NCI-H1048 (cell line): ENCODE data around the gene CACNA1F.

ENCODE experiments used
- DNase-seq: peaks from one replicate; lab custom pipeline; 2025; lab: John Stamatoyannopoulos, UW

The CACNA1F gene

DNA sequence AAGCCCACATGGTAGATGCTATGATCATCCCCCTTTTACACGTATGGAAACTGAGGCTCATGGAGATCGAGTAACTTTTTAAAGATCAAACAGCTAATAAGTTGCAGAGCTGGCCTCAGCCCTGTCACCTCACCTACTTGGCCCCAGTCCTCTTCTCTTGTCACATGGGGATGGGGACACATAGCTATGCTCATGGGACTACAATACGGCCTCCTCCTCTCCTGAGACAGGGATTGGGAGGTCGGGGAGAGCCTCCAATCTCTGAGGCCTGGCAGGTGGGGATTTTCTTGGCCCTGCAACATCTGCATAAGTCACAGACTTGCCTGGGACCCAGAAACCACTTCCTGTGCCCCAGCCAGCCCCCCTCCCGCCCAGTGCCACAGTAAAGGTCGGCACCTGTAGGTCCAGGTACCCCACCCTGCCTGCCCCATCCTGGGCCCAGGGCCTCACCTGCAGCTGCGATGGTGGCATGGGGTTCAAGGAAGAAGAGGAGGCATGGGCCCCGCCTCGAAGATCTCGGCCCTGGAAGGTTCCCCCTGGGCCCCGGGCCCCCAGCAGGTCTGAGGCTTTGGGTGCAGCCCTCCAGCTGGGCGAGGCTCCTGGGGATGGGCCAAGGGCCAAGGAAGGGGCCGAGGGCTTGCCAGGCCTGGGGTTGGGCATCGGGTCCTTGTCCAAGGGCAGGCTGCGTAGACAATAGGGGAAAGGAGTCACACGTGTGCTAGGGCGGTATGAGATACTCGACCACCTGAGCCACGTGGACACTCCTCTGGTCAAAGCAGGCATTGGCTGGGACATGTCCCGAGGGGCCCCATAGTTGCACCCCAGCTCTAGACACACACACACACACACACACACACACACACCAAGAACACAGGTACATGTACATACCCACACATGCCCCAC lies 25.0 kb upstream of the CACNA1F start:
- DNase-seq: no peak

GRCh38 chrX:49257074-49257790 lies 24.1 kb upstream of the CACNA1F start:
- no peak for DNase-seq

- DNase-seq: no peak
These were observed 23.3 kb upstream of the CACNA1F start for GRCh38 chrX:49256268-49256995.

DNA sequence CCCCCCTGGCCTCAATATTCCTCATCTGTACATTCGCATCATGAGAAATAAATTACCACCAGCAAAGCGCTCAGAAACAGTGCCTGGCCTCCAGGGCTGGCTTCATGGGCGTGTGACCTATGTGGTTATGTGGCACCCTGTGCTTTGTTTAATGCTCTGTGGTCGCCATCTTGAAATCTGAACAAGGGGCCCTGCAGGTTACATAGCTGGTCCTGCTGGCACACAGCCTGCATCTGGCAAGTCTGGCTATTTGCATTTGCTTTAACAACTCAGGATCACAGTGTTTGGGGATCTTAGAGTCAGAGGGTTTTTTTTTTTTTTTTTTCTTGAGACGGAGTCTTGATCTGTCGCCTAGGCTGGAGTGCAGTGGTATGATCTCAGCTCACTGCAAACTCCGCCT lies 21.5 kb upstream of the CACNA1F start:
- no peak for DNase-seq

GRCh38 chrX:49251325-49251724 lies 18.2 kb upstream of the CACNA1F start:
- no peak for DNase-seq

DNA sequence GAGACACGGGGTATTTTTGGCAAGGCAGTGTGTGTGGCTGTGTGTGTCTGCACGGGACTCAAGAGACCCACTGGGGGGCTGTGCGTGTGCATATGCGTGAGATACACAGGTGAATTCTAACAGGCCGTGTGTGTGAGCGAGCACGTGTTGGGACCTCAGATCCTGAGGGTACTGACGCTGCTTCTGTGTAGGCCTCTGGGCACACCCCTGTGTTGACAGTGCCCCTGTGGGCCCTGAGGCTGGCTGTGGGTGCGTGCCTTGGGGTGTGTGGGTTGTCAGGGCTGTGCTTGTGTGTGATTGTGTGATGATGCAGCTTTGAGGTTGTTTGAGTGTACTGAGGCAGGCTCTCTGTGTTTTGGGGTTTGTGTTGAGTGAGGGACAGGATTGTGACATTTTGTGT lies 17.4 kb upstream of the CACNA1F start:
- no peak for DNase-seq

- DNase-seq: no peak
These were observed 16.9 kb upstream of the CACNA1F start for GRCh38 chrX:49250066-49250465.

- DNase-seq: no peak
These were observed 16.5 kb upstream of the CACNA1F start for GRCh38 chrX:49249616-49250015.

DNA sequence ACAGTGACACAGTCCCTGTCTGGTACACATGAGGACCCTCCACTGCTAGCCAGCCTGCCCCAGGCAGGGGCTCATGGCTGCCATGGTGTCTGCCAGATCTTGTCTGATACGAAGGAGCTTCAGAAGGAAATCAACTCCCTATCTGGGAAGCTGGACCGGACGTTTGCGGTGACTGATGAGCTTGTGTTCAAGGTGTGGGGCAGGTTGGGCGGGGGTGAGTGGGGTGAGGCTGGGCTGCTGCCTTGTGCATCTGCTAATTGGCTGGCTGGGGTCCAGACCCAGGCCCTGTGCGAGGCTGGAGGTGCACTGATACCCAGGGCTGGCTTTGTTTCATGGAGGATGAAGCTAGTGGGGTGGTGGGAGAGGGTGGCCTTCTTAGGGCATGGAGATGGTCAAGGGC lies 15.9 kb upstream of the CACNA1F start:
- DNase-seq: no peak

DNA sequence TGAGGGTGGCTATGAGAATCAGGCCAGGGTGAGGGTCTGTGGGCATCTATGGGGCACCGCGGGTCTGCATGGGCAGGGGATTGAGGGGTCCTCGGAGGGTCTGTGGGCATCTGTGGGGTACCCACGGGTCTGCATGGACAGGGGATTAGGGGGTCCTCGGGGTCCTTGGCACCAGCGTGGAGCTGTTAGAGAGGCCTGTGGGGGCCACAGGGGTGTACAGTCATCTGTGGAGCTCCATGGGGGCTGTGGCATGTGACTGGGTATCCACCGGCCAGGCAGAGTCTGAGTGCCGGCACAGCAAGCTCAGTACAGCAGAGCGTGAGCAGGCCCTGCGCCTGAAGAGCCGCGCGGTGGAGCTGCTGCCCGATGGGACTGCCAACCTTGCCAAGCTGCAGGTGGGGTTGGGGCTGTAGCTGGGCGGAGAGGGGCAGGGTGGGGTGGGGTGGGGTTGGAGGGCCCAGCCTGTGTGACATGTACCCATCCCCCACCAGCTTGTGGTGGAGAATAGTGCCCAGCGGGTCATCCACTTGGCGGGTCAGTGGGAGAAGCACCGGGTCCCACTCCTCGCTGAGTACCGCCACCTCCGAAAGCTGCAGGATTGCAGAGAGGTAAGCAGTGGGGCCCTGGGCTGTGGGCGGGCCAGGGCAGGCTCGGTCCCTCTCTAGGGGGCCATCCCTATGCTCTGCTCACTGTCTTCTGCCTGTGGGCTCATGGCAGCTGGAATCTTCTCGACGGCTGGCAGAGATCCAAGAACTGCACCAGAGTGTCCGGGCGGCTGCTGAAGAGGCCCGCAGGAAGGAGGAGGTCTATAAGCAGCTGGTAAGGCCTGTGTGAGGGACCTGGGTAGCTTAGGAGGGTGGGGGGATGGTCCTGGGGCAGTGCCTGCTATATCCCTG lies 15.0 kb upstream of the CACNA1F start:
- no peak for DNase-seq

- DNase-seq: no peak
These were observed 14.2 kb upstream of the CACNA1F start for GRCh38 chrX:49247346-49247745.

DNA sequence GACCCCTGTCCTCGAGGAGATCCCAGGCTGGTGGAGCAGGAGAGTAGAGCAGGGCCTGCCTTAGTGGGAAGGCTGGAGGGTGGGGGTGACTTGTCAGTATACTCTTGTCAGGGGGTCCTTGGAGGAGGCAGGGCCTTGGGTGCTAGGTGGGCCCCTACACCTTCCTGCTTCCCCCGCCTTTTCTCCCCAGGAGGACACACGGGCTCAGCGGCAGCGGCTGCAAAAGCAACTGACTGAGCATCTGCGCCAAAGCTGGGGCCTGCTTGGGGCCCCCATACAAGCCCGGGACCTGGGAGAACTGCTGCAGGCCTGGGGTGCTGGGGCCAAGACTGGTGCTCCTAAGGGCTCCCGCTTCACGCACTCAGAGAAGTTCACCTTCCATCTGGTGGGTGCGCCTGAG lies 13.4 kb upstream of the CACNA1F start:
- no peak for DNase-seq

GRCh38 chrX:49244207-49244606 lies 11.1 kb upstream of the CACNA1F start:
- no peak for DNase-seq

DNA sequence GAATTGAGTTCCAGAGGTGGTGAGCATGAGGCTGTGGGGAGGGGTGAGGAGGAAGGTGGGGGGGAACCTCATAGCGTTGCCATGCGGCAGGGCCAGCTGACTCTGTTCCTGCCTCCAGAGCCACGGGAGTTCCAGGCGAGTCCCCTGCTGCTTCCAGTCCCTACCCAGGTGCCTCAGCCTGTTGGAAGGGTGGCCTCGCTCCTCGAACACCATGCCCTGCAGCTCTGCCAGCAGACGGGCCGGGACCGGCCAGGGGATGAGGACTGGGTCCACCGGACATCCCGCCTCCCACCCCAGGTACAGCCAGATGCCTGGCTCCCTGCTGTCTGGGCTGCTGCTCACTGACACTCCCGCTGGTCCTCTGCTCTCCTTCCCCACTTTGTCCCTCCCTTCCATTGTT lies 10.0 kb upstream of the CACNA1F start:
- no peak for DNase-seq

DNA sequence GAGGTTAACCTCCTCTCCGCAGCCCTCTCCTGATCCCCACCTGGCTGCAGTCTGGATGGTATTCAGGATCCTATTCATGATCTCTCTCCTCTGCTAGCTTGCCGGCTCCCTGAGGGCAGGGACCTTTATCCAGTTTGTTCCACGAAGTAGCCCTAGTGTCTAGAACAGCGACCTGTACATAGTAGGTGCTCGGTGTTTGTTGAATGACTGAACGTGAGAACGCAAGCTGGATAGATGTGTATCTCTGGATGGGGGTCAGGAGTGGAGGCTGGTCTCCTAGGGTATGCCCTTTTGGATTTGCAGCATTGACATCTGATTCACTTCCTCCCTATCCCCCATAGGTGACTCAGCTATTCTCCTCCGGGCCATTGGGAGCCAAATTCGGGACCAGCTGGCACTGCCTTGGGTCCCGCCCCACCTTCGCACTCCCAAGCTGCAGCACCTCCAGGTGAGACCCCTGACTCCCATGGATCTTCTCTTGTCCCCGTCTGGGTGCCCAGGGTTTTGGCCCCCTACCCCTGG lies 9.5 kb upstream of the CACNA1F start:
- DNase-seq: no peak

DNA sequence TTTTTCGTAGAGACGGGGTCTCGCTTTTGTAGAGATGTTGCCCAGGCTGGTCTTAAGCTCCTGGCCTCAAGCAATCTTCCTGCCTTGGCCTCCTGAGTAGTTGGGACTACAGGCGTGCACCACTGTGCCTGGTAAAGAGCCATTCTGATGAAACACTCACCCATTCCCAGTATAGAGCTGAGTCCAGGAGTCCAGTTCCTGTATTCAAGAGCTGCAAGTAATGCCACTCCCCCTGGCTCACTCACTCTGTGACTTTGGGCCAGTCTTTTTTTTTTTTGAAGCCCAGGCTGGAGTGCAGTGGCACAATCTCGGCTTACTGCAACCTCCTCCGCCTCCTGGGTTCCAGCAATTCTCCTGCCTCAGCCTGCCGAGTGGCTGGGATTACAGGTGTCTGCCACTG lies 5.6 kb upstream of the CACNA1F start:
- no peak for DNase-seq

- DNase-seq: no peak
These were observed 3.9 kb upstream of the CACNA1F start for GRCh38 chrX:49237060-49237459.

DNA sequence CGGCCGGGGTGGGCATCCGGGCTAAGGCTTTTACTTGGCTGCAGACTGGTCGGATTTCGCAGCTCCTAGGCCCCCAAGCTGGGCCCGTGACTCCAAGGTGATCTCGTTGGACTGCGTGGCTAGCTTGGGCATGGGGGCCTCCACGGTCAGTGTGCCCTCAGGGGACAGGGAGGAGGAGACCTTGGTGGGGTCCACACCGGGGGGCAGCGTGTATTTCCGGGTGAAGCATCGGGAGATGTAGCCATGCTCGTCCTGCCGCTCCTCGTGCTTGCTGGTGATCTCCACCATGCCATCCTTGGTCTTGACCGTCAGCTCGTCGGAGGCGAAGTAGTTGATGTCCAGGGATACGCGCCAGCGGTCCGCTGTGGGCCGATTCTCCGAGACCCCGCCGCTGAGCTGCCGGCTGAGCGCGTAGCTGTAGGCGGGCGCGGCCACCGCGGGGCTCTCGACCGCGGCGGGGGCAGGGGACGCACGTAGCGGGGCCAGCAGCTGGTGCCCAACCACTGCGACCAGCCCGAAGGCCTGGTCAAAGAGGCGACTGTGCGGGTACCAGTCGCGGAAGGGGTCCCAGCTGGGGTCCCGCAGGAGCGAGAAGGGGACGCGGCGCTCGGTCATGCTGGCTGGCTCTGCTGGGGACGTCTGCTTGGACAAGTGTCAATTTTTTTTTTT lies 881 bp upstream of the CACNA1F start:
- no peak for DNase-seq

DNA sequence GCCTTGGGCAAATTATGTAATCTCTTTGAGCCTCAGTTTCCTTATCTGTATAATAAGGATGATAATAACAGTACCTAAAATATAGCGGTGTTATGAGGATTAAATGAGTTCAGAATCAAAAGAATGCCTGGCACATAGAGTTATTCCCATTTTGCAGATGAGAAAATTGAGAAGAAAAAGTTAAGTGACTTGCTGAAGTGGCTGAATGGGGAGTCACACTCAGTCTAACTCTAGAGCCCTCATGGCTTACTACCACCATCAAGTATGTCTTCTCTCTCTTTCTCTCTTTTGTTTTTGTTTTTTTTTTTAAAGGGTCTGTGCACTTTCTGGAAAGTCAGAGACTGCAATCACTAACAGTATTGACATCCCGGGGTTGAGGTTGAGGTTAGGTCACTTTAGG lies 615 bp downstream of the CACNA1F start:
- DNase-seq: no peak

GRCh38 chrX:49231333-49232000 lies 1.7 kb downstream of the CACNA1F start:
- DNase-seq: no peak
